ENCODE measurements around the gene TPO.

TPO gene

GRCh38 chr2:1586251-1586922 lies 173.1 kb downstream of the TPO start:
- no peak overlapping the region for H3K27ac ChIP-seq (ENCODE audit: low read depth, low read length)
- no peak overlapping the region for H3K9ac ChIP-seq (ENCODE audit: low read depth in 1 of 2, low read length in 2 of 2)
- H3K4me3 ChIP-seq (ENCODE audit: low read depth in 1 of 2, low read length in 2 of 2), result no peak overlapping the region
- peaks cover 0 to 5% of the 10 kb centered on the region in 2 donors for H3K4me1 ChIP-seq (ENCODE audit: control insufficient read depth in 1 of 2, insufficient read depth in 2 of 2, low read length in 2 of 2)
- no peaks in the 10 kb centered on the region for H3K27me3 ChIP-seq (ENCODE audit: control insufficient read depth in 1 of 2, insufficient read depth in 2 of 2, low read length in 2 of 2)
- H3K36me3 ChIP-seq (ENCODE audit: control insufficient read depth in 1 of 2, insufficient read depth in 2 of 2, low read length in 2 of 2), result no peaks in the 10 kb centered on the region
- no peaks in the 10 kb centered on the region for H3K9me3 ChIP-seq (ENCODE audit: control insufficient read depth in 1 of 2, low read length in 2 of 2)

- Histone ChIP-seq H3K27ac (ENCODE audit: low read depth, low read length) (no peak overlapping the region), H3K4me1 (ENCODE audit: control insufficient read depth in 1 of 2, insufficient read depth in 2 of 2, low read length in 2 of 2) (peaks cover 0 to 8% of the 10 kb centered on the region in 2 donors), H3K36me3 (ENCODE audit: control insufficient read depth in 1 of 2, insufficient read depth in 2 of 2, low read length in 2 of 2) (no peaks in the 10 kb centered on the region), H3K4me3 (ENCODE audit: low read depth in 1 of 2, low read length in 2 of 2) (no peak overlapping the region), H3K27me3 (ENCODE audit: control insufficient read depth in 1 of 2, insufficient read depth in 2 of 2, low read length in 2 of 2) (no peaks in the 10 kb centered on the region), H3K9me3 (ENCODE audit: control insufficient read depth in 1 of 2, low read length in 2 of 2) (no peaks in the 10 kb centered on the region), H3K9ac (ENCODE audit: low read depth in 1 of 2, low read length in 2 of 2) (no peak overlapping the region)
Measured at GRCh38 chr2:1586923-1587840, 173.9 kb downstream of the TPO start.

- Histone ChIP-seq H3K27me3 (ENCODE audit: control insufficient read depth in 1 of 2, insufficient read depth in 2 of 2, low read length in 2 of 2) (no peaks in the 10 kb centered on the region), H3K4me1 (ENCODE audit: control insufficient read depth in 1 of 2, insufficient read depth in 2 of 2, low read length in 2 of 2) (peaks cover 2 to 10% of the 10 kb centered on the region in 2 donors)
Measured at GRCh38 chr2:1588051-1588977, 175.1 kb downstream of the TPO start.

GRCh38 chr2:1588978-1589621 lies 175.8 kb downstream of the TPO start:
- no peak overlapping the region for H3K27ac ChIP-seq (ENCODE audit: low read depth, low read length)
- no peaks in the 10 kb centered on the region for H3K27me3 ChIP-seq (ENCODE audit: control insufficient read depth in 1 of 2, insufficient read depth in 2 of 2, low read length in 2 of 2)
- no peaks in the 10 kb centered on the region for H3K36me3 ChIP-seq (ENCODE audit: control insufficient read depth in 1 of 2, insufficient read depth in 2 of 2, low read length in 2 of 2)
- H3K4me3 ChIP-seq (ENCODE audit: low read depth in 1 of 2, low read length in 2 of 2), result no peak overlapping the region
- H3K4me1 ChIP-seq (ENCODE audit: control insufficient read depth in 1 of 2, insufficient read depth in 2 of 2, low read length in 2 of 2), result peaks cover 7 to 16% of the 10 kb centered on the region in 2 donors
- H3K9ac ChIP-seq (ENCODE audit: low read depth in 1 of 2, low read length in 2 of 2), result no peak overlapping the region
- H3K9me3 ChIP-seq (ENCODE audit: control insufficient read depth in 1 of 2, low read length in 2 of 2), result no peaks in the 10 kb centered on the region

More at GRCh38 chr2:1588051-1588977, 175.1 kb downstream of the TPO start:
- no peak overlapping the region for H3K4me3 ChIP-seq (ENCODE audit: low read depth in 1 of 2, low read length in 2 of 2)
- no peak overlapping the region for H3K9ac ChIP-seq (ENCODE audit: low read depth in 1 of 2, low read length in 2 of 2)
- H3K36me3 ChIP-seq (ENCODE audit: control insufficient read depth in 1 of 2, insufficient read depth in 2 of 2, low read length in 2 of 2), result no peaks in the 10 kb centered on the region
- no peaks in the 10 kb centered on the region for H3K9me3 ChIP-seq (ENCODE audit: control insufficient read depth in 1 of 2, low read length in 2 of 2)
- no peak overlapping the region for H3K27ac ChIP-seq (ENCODE audit: low read depth, low read length)

GRCh38 chr2:1590596-1591460 lies 177.6 kb downstream of the TPO start:
- Histone ChIP-seq H3K4me1 (ENCODE audit: control insufficient read depth in 1 of 2, insufficient read depth in 2 of 2, low read length in 2 of 2) (peaks cover 7 to 16% of the 10 kb centered on the region in 2 donors), H3K27me3 (ENCODE audit: control insufficient read depth in 1 of 2, insufficient read depth in 2 of 2, low read length in 2 of 2) (no peaks in the 10 kb centered on the region), H3K9me3 (ENCODE audit: control insufficient read depth in 1 of 2, low read length in 2 of 2) (peaks cover 0 to 5% of the 10 kb centered on the region in 2 donors), H3K27ac (ENCODE audit: low read depth, low read length) (no peak overlapping the region), H3K9ac (ENCODE audit: low read depth in 1 of 2, low read length in 2 of 2) (no peak overlapping the region), H3K4me3 (ENCODE audit: low read depth in 1 of 2, low read length in 2 of 2) (no peak overlapping the region), H3K36me3 (ENCODE audit: control insufficient read depth in 1 of 2, insufficient read depth in 2 of 2, low read length in 2 of 2) (no peaks in the 10 kb centered on the region)

GRCh38 chr2:1591461-1591770 lies 178.2 kb downstream of the TPO start:
- no peak overlapping the region for H3K27ac ChIP-seq (ENCODE audit: low read depth, low read length)
- peaks cover 7 to 16% of the 10 kb centered on the region in 2 donors for H3K4me1 ChIP-seq (ENCODE audit: control insufficient read depth in 1 of 2, insufficient read depth in 2 of 2, low read length in 2 of 2)
- H3K36me3 ChIP-seq (ENCODE audit: control insufficient read depth in 1 of 2, insufficient read depth in 2 of 2, low read length in 2 of 2), result no peaks in the 10 kb centered on the region
- H3K27me3 ChIP-seq (ENCODE audit: control insufficient read depth in 1 of 2, insufficient read depth in 2 of 2, low read length in 2 of 2), result no peaks in the 10 kb centered on the region
- H3K4me3 ChIP-seq (ENCODE audit: low read depth in 1 of 2, low read length in 2 of 2), result no peak overlapping the region
- peaks cover 0 to 5% of the 10 kb centered on the region in 2 donors for H3K9me3 ChIP-seq (ENCODE audit: control insufficient read depth in 1 of 2, low read length in 2 of 2)
- H3K9ac ChIP-seq (ENCODE audit: low read depth in 1 of 2, low read length in 2 of 2), result no peak overlapping the region

Data from duodenal mucosa (tissue), 2 donors.